GM21786 (cell line): ENCODE measurements around the gene SOD1.
"Not testable (repeated sequence)": the region's sequence is repeated elsewhere in the genome, so short reads cannot be mapped to it uniquely, and the experiment has no call there.

ENCODE experiments used
- ATAC-seq: cut with Tn5 transposase; IDR thresholded peaks from one replicate; pipeline ENCODE4 v1.9.1; 2021; ENCODE audit not compliant: unreplicated experiment

SOD1 gene

GRCh38 chr21:31654821-31655580, 4.5 kb upstream of the SOD1 start:
- ATAC-seq, result not testable (repeated sequence)

DNA sequence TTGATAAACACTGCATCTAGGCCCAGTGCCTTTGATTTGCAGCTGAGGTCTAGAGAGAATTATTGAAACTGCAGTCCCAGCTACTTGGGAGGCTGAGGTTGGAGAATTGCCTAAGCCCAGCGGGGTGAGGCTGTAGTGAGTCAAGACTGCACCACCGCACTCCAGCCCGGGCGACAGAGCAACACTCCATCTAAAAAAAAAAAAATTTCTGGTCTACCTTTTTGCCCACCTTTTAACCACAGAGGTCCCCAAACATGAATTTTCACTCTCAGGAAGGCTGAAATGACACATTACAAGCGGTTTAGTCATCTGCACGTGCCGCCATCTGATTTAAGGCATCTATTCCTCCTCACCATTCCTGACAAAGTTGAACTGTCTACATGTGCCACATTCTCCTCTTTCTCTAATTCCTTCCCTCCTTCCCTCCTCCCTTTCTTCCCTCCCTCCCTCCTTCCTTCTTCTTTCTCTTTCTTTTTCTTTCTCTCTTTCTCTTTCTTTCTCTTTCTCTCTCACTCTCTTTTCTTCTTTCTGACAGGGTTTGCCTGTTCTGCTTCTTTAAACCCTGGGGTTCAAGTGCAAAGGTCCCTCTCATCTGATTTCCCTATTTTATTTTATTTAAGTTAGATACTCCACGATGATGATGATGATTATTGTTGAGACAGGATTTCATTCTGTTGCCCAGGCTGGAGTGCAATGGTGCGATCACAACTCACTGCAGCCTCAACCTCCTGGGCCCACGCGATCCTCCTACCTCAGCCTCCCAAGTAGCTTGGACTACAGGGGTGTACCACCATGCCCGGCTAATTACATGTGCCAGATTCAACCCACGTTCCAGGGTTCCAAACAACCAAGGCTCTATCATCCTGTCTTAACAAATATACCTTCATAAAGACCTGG, 3.0 kb upstream of the SOD1 start:
- ATAC-seq, result no peak

- no peak for ATAC-seq
These were observed 1.4 kb upstream of the SOD1 start for GRCh38 chr21:31658053-31658452.

DNA sequence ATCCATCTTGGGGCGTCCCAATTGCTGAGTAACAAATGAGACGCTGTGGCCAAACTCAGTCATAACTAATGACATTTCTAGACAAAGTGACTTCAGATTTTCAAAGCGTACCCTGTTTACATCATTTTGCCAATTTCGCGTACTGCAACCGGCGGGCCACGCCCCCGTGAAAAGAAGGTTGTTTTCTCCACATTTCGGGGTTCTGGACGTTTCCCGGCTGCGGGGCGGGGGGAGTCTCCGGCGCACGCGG, 282 bp upstream of the SOD1 start:
- peak; percentile 13 for ATAC-seq

DNA sequence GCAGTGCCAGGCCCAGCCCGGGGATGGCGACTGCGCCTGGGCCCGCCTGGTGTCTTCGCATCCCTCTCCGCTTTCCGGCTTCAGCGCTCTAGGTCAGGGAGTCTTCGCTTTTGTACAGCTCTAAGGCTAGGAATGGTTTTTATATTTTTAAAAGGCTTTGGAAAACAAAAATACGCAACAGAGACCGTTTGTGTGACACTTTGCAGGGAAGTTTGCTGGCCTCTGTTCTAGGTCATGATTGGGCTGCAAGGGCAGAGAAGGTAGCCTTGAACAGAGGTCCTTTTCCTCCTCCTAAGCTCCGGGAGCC, 719 bp downstream of the SOD1 start:
- peak; percentile 31 for ATAC-seq

DNA sequence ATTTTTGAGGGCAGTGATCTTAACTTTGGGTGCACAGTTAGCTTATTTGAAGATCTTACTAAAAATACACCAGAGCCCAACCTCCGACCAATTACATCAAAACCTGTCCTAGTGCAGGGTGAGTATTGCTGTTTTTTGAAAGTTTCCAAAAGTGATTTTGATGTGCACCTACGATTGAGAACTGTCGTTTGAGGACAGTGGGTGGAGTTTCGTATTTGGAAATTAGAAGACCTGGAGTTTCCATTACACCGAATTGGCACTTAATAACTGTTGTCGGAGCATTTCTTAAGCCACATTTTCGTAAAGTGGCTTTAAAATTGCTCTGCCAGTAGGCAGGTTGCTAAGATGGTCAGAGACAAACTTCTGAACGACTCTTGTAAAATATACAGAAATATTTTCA, 1.1 kb downstream of the SOD1 start:
- ATAC-seq, result no peak

- no peak for ATAC-seq
These were observed 4.2 kb downstream of the SOD1 start for GRCh38 chr21:31663584-31664249.

DNA sequence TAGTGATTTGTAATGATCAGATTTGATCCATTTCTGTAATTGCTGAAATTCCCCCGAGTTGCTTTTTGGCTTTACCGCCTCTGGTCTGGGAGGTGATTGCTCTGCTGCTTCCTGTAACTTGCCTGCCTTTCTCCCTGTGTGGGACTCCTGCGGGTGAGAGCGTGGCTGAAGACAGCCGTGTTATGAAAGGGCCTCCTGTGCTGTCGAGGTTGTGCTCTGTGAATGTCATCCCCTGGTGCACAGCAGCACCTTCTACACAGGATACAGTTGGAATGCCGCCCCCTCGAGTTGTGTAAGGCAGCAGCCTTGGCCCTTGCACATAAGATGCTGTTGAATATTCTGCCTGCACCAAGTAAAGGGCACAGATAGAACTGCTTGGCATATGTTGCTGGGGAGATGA, 5.9 kb downstream of the SOD1 start:
- ATAC-seq, result no peak

- not testable (repeated sequence) for ATAC-seq
These were observed 6.4 kb downstream of the SOD1 start for GRCh38 chr21:31665869-31666268.

- ATAC-seq, result no peak
These were observed 7.0 kb downstream of the SOD1 start for GRCh38 chr21:31666445-31667010.

DNA sequence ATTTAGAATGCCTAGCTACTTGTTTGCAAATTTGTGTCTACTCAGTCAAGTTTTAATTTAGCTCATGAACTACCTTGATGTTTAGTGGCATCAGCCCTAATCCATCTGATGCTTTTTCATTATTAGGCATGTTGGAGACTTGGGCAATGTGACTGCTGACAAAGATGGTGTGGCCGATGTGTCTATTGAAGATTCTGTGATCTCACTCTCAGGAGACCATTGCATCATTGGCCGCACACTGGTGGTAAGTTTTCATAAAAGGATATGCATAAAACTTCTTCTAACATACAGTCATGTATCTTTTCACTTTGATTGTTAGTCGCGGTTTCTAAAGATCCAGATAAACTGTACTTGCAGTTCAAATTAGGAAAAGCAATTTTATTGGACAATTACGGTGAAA, 7.6 kb downstream of the SOD1 start:
- no peak for ATAC-seq

DNA sequence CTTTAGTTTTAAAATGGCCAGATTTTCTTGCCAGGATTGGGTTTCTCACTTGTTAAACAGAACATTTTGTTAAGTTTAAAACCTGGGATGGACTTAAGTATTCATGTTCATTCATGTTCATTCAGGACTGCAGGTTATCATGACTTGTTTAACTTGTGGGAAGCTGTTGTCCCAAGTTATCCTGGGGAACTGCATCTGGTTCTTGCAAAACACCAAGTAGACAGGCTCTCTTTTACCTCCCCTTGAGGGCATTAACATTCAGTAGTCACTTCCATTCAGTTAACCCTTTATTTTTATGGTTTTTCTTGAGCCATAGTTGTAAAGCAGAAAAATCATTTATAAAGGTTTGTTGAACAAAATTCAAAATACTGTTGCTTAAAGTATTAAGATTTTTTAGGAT, 8.1 kb downstream of the SOD1 start:
- no peak for ATAC-seq

DNA sequence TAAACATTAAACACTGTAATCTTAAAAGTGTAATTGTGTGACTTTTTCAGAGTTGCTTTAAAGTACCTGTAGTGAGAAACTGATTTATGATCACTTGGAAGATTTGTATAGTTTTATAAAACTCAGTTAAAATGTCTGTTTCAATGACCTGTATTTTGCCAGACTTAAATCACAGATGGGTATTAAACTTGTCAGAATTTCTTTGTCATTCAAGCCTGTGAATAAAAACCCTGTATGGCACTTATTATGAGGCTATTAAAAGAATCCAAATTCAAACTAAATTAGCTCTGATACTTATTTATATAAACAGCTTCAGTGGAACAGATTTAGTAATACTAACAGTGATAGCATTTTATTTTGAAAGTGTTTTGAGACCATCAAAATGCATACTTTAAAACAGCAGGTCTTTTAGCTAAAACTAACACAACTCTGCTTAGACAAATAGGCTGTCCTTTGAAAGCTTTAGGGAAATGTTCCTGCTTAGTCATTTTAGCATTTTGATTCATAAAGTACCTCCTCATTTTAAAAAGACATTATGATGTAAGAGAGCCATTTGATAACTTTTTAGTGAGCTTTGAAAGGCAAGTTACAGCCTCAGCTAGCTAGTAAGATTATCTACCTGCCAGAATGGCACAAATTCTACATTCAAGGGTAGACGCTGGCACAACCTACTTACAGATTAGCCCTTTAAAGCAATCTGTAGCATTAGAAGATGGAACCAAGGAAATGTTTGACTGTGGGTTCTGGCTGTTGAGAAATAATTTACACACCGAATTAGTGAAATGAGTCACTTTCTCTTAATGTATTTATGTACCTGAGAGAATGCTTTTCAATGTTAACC, 9.4 kb downstream of the SOD1 start:
- no peak for ATAC-seq

DNA sequence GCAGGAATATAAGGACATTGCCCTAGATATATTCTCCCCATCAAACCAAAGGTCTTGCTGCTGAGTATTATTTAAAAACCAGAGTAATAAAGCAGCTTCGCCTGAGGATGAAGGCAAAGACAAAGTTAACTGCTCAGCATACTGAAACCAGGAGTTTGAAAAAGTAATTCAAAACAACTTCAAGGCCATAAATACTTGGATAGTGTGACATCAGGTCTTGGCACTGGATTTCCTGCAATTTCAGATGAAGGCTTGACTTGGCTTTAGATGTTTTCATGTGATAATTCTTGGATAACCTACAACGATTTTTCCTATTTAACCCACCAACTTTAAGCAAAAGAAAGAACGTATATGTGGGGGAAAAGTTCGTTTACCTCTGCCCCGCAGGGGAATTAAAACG, 10.6 kb downstream of the SOD1 start:
- ATAC-seq, result no peak

- no peak for ATAC-seq
These were observed 11.7 kb downstream of the SOD1 start for GRCh38 chr21:31671146-31671716.

GRCh38 chr21:31671931-31672330, 12.4 kb downstream of the SOD1 start:
- ATAC-seq, result no peak

- ATAC-seq, result no peak
These were observed 13.9 kb downstream of the SOD1 start for GRCh38 chr21:31673321-31673912.

GRCh38 chr21:31675318-31675717, 15.8 kb downstream of the SOD1 start:
- ATAC-seq, result no peak

- no peak for ATAC-seq
These were observed 16.5 kb downstream of the SOD1 start for GRCh38 chr21:31675960-31676359.

GRCh38 chr21:31677047-31677446, 17.6 kb downstream of the SOD1 start:
- ATAC-seq, result no peak
